ENCODE data around the gene ENAM. TPM values are rescaled to one million over a fixed set of nuclear protein-coding genes. Genes with fewer than 3 reads are reported as not detected.
"Not testable (repeated sequence)": the region's sequence is repeated elsewhere in the genome, so short reads cannot be mapped to it uniquely, and the experiment has no call there.

Gene ENAM
- polyA plus RNA-seq, 1 donor (not counting 4 experiments of a cell fraction or from before 2014, with no cell fraction given) = not detected

GRCh38 chr4:70691661-70692060 is 63.1 kb downstream of the ENAM start:
- no peaks in the 10 kb centered on the region for H4K20me1 ChIP-seq (ENCODE audit: control insufficient read depth, extremely low read depth, insufficient read depth, low read length)
- dilution Hi-C loops (cut with MboI; ENCODE audit: extremely low pct_ligation_motif_present, low sequenced_read_pairs) = no loop called here
- no peaks in the 10 kb centered on the region for H3K9me3 ChIP-seq (ENCODE audit: control insufficient read depth, low read depth, low read length)
- peaks cover 39% of the 10 kb centered on the region for H3K79me2 ChIP-seq (ENCODE audit: control insufficient read depth, insufficient read depth, low read length)
- H3K9ac ChIP-seq (ENCODE audit: control insufficient read depth, extremely low read depth, insufficient read depth, low read length) = no peak overlapping the region
- H3K4me3 ChIP-seq (ENCODE audit: control insufficient read depth in 2 of 3, extremely low read depth in 1 of 3, insufficient read depth in 2 of 3, low read depth in 1 of 3, low read length in 3 of 3) = no peak overlapping the region
- FAIRE-seq (no peak), DNase-seq (ENCODE audit: low read depth, low spot score) (no peak)
- H3K27me3 ChIP-seq (ENCODE audit: control insufficient read depth, extremely low read depth, insufficient read depth, low read length) = no peaks in the 10 kb centered on the region
- peaks cover 0 to 5% of the 10 kb centered on the region in 2 experiments for H3K36me3 ChIP-seq (ENCODE audit: control insufficient read depth in 2 of 2, extremely low read depth in 1 of 2, insufficient read depth in 2 of 2, low read length in 2 of 2)
- no peak overlapping the region for H2AFZ ChIP-seq (ENCODE audit: control insufficient read depth, low read length)
- TF ChIP-seq CTCF (optimal IDR thresholded peaks at IDR 0.05 in 1 of 3, IDR thresholded peaks at IDR 0.05 in 1 of 3, conservative IDR thresholded peaks at IDR 0.05 in 1 of 3; ENCODE audit: extremely low read depth in 1 of 3, insufficient read depth in 2 of 3, low read length in 3 of 3) (no peak), EZH2 (IDR thresholded peaks at IDR 0.05; ENCODE audit: low read length) (no peak)
- H3K27ac ChIP-seq (ENCODE audit: control insufficient read depth, insufficient read depth, low read length) = no peak overlapping the region
- no peaks in the 10 kb centered on the region for H3K9me1 ChIP-seq (ENCODE audit: control insufficient read depth, extremely low read depth, insufficient read depth, low read length)
- peaks cover 19% of the 10 kb centered on the region for H3K4me1 ChIP-seq (ENCODE audit: control insufficient read depth, extremely low read depth, insufficient read depth, low read length)
- no peak overlapping the region for H3K4me2 ChIP-seq (ENCODE audit: control insufficient read depth, extremely low read depth, insufficient read depth, low read depth, low read length)

- H3K9me3 ChIP-seq (ENCODE audit: control insufficient read depth, low read depth, low read length); H3K9me1 ChIP-seq (ENCODE audit: control insufficient read depth, extremely low read depth, insufficient read depth, low read length); H3K27ac ChIP-seq (ENCODE audit: control insufficient read depth, insufficient read depth, low read length); dilution Hi-C loops (cut with MboI; ENCODE audit: extremely low pct_ligation_motif_present, low sequenced_read_pairs); H4K20me1 ChIP-seq (ENCODE audit: control insufficient read depth, extremely low read depth, insufficient read depth, low read length); FAIRE-seq; H3K27me3 ChIP-seq (ENCODE audit: control insufficient read depth, extremely low read depth, insufficient read depth, low read length); DNase-seq (ENCODE audit: low read depth, low spot score); H3K4me3 ChIP-seq (ENCODE audit: control insufficient read depth in 2 of 3, extremely low read depth in 1 of 3, insufficient read depth in 2 of 3, low read depth in 1 of 3, low read length in 3 of 3); H2AFZ ChIP-seq (ENCODE audit: control insufficient read depth, low read length); H3K36me3 ChIP-seq (ENCODE audit: control insufficient read depth in 2 of 2, extremely low read depth in 1 of 2, insufficient read depth in 2 of 2, low read length in 2 of 2); H3K9ac ChIP-seq (ENCODE audit: control insufficient read depth, extremely low read depth, insufficient read depth, low read length); H3K4me2 ChIP-seq (ENCODE audit: control insufficient read depth, extremely low read depth, insufficient read depth, low read depth, low read length): not testable (repeated sequence)
- H3K79me2 ChIP-seq (ENCODE audit: control insufficient read depth, insufficient read depth, low read length) = peaks cover 26% of the 10 kb centered on the region
- peaks cover 11% of the 10 kb centered on the region for H3K4me1 ChIP-seq (ENCODE audit: control insufficient read depth, extremely low read depth, insufficient read depth, low read length)
Measured at GRCh38 chr4:70694633-70695032, 66.1 kb downstream of the ENAM start.

Other genes with a start within 250 kb of the ENAM start
- gene SMR3B, start 245.6 kb upstream of the ENAM start, polyA plus RNA-seq = not detected in 3 replicates
- not detected in 3 replicates for gene OPRPN, start 230.8 kb upstream of the ENAM start, polyA plus RNA-seq
- not detected in 3 replicates for gene MUC7, start 156.5 kb upstream of the ENAM start, polyA plus RNA-seq
- not detected in 3 replicates for gene AMTN, start 110.2 kb upstream of the ENAM start, polyA plus RNA-seq
- not detected in 3 replicates for gene AMBN, start 36.5 kb upstream of the ENAM start, polyA plus RNA-seq
- gene JCHAIN, start 37.8 kb downstream of the ENAM start, polyA plus RNA-seq = 0.06 TPM in 1 of 3 replicates, not detected in the others
- 17.0 to 27.7 TPM (median 18.5 TPM) in 3 replicates for gene UTP3, start 59.8 kb downstream of the ENAM start, polyA plus RNA-seq
- gene RUFY3, start 93.2 kb downstream of the ENAM start, polyA plus RNA-seq = 9.4 to 18.9 TPM (median 18.5 TPM) in 3 replicates
- 71.5 to 121 TPM (median 77.9 TPM) in 3 replicates for gene GRSF1, start 211.1 kb downstream of the ENAM start, polyA plus RNA-seq